ENCODE results near the gene PRKAR2B.
"Not testable (repeated sequence)": the region's sequence is repeated elsewhere in the genome, so short reads cannot be mapped to it uniquely, and the experiment has no call there.

The PRKAR2B gene

DNA sequence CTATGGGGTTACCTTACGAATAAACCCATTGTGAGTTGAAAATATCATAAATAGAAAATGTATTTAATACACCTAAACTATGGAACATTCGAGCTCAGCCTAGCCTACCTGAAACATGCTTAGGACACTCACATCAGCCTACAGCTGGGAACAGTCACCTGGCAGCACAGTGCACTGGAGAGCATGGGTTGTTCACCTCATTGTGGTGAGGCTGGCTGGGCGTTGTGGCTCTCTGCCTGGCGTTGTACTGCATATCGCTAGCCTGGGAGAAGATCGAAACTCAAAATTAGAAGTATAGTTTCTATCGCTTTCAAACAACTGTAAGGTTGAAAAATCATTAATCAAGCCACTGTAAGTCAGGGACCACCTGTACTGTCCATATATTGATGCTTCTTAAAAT, 107.0 kb downstream of the PRKAR2B start:
- Histone ChIP-seq H3K27ac (ENCODE audit: insufficient read depth in 1 of 2, low read depth in 1 of 2, low read length in 2 of 2, poor library complexity in 1 of 2, severe bottlenecking in 2 of 2) (no peak overlapping the region), H3K9me3 (ENCODE audit: control extremely low read depth in 1 of 5, control insufficient read depth in 4 of 5, insufficient read depth in 2 of 5, low read depth in 1 of 5, low read length in 4 of 5) (no peaks in the 10 kb centered on the region), H3K36me3 (ENCODE audit: control insufficient read depth in 4 of 4, insufficient read depth in 4 of 4, low read length in 3 of 4) (peaks cover 0 to 2% (median under 1%) of the 10 kb centered on the region in 4 experiments), H3K4me1 (ENCODE audit: control extremely low read depth in 1 of 4, control insufficient read depth in 4 of 4, insufficient read depth in 4 of 4, low read length in 3 of 4) (no peaks in the 10 kb centered on the region), H3K4me3 (ENCODE audit: control insufficient read depth in 1 of 7, extremely low read depth in 1 of 7, insufficient read depth in 4 of 7, low read depth in 2 of 7, low read length in 6 of 7) (no peak overlapping the region), H3K27me3 (replicated peaks in 2 of 5; ENCODE audit: control insufficient read depth in 4 of 5, insufficient read depth in 5 of 5, low read length in 4 of 5) (no peaks in the 10 kb centered on the region)
- ChIA-PET CTCF (interaction anchor here (0.6 to 9.1 kb wide), 9 partner anchors 10 to 372 kb away, joined by 3 to 205 read pairs (median 8); partner anchors contain the start of gene HBP1), POLR2A (interaction anchor here (0.6 kb wide), 1 partner anchor 336 kb away, joined by 3 read pairs; no protein-coding TSS in a partner anchor)
- no peak for DNase-seq
- WGBS (ENCODE audit: insufficient coverage), result 98% methylated on average over 5 of the region's 7 CpGs

DNA sequence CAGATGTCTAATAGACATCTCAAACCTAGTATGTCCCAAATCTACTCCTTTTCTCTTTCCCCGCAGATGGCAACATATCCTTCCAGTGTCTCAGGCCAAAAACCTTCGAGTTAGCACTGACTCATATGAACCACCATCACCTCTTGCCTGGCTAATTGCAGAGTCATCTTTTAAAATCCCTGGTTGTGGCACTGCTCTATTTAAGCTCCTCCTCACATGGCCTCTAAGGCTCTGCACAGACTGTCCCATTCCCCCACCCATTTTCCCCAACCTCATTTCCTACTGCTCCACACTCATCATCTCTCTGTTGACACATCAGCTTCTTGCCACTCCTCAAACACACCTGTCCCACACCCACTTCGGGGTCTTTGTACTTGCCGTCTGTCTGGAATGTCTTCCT, 107.5 kb downstream of the PRKAR2B start:
- no peak for DNase-seq
- ChIA-PET POLR2A (interaction anchor here (0.6 kb wide), 1 partner anchor 337 kb away, joined by 3 read pairs; no protein-coding TSS in a partner anchor), CTCF (interaction anchor here (0.6 to 9.1 kb wide), 9 partner anchors 10 to 372 kb away, joined by 3 to 205 read pairs (median 5); partner anchors contain the start of gene HBP1)
- H3K4me1 ChIP-seq (ENCODE audit: control extremely low read depth in 1 of 4, control insufficient read depth in 4 of 4, insufficient read depth in 4 of 4, low read length in 3 of 4), result no peaks in the 10 kb centered on the region
- H3K4me3 ChIP-seq (ENCODE audit: control insufficient read depth in 1 of 7, extremely low read depth in 1 of 7, insufficient read depth in 4 of 7, low read depth in 2 of 7, low read length in 6 of 7), result no peak overlapping the region
- WGBS (ENCODE audit: insufficient coverage), result 81% methylated on average over 4 of the region's 4 CpGs
- H3K36me3 ChIP-seq (ENCODE audit: control insufficient read depth in 4 of 4, insufficient read depth in 4 of 4, low read length in 3 of 4), result peaks cover 0 to 2% (median under 1%) of the 10 kb centered on the region in 4 experiments
- H3K27ac ChIP-seq (ENCODE audit: insufficient read depth in 1 of 2, low read depth in 1 of 2, low read length in 2 of 2, poor library complexity in 1 of 2, severe bottlenecking in 2 of 2), result no peak overlapping the region
- no peaks in the 10 kb centered on the region for H3K9me3 ChIP-seq (ENCODE audit: control extremely low read depth in 1 of 5, control insufficient read depth in 4 of 5, insufficient read depth in 2 of 5, low read depth in 1 of 5, low read length in 4 of 5)
- H3K27me3 ChIP-seq (replicated peaks in 2 of 5; ENCODE audit: control insufficient read depth in 4 of 5, insufficient read depth in 5 of 5, low read length in 4 of 5), result no peaks in the 10 kb centered on the region

DNA sequence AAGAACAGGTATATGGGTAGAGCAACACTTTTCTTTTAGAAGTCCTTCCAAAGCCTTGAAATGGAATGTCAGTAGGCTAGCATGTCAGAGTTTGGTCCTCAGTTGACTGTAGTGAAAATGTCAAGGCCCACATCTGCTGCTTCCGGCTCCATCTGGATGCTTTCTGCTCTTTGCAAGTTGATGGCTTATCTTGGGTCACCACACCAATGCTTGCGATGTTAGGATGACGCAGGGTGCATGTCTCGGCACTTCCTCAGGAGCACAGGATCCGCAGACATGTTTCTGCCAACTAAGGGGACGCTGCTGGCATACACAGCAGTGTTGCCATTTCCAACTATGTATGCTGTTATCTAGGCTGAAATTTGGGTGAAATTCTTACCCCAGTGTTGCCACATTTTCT, 110.3 kb downstream of the PRKAR2B start:
- Histone ChIP-seq H3K4me3 (ENCODE audit: control insufficient read depth in 1 of 7, extremely low read depth in 1 of 7, insufficient read depth in 4 of 7, low read depth in 2 of 7, low read length in 6 of 7) (no peak overlapping the region), H3K36me3 (ENCODE audit: control insufficient read depth in 4 of 4, insufficient read depth in 4 of 4, low read length in 3 of 4) (peaks cover 0 to 2% (median 2%) of the 10 kb centered on the region in 4 experiments), H3K4me1 (ENCODE audit: control extremely low read depth in 1 of 4, control insufficient read depth in 4 of 4, insufficient read depth in 4 of 4, low read length in 3 of 4) (no peaks in the 10 kb centered on the region), H3K27me3 (replicated peaks in 2 of 5; ENCODE audit: control insufficient read depth in 4 of 5, insufficient read depth in 5 of 5, low read length in 4 of 5) (no peaks in the 10 kb centered on the region), H3K27ac (ENCODE audit: insufficient read depth in 1 of 2, low read depth in 1 of 2, low read length in 2 of 2, poor library complexity in 1 of 2, severe bottlenecking in 2 of 2) (no peak overlapping the region), H3K9me3 (ENCODE audit: control extremely low read depth in 1 of 5, control insufficient read depth in 4 of 5, insufficient read depth in 2 of 5, low read depth in 1 of 5, low read length in 4 of 5) (no peaks in the 10 kb centered on the region)
- WGBS (ENCODE audit: insufficient coverage), result 95% methylated on average over 6 of the region's 6 CpGs
- no peak for DNase-seq
- POLR2A ChIA-PET, result no interaction called here
- CTCF ChIA-PET, result interaction anchor here (9.1 kb wide), 1 partner anchor 208 kb away, joined by 205 read pairs; no protein-coding TSS in a partner anchor

DNA sequence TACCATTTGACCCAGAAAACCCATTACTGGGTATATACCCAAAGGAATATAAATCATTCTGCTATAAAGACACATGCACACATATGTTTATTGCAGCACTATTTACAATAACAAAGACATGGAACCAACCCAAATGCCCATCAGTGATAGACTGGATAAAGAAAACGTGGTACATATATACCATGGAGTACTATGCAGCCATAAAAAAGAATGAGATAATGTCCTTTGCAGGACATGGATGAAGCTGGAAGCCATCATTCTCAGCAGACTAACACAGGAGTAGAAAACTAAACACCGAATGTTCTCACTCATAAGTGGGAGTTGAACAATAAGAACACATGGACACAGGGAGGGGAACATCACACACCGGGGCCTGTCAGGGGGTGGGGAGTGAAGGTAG, 111.2 kb downstream of the PRKAR2B start:
- WGBS (ENCODE audit: insufficient coverage), result 95% methylated on average over 2 of the region's 3 CpGs
- DNase-seq; H3K27ac ChIP-seq (ENCODE audit: insufficient read depth in 1 of 2, low read depth in 1 of 2, low read length in 2 of 2, poor library complexity in 1 of 2, severe bottlenecking in 2 of 2); H3K9me3 ChIP-seq (ENCODE audit: control extremely low read depth in 1 of 5, control insufficient read depth in 4 of 5, insufficient read depth in 2 of 5, low read depth in 1 of 5, low read length in 4 of 5); H3K4me1 ChIP-seq (ENCODE audit: control extremely low read depth in 1 of 4, control insufficient read depth in 4 of 4, insufficient read depth in 4 of 4, low read length in 3 of 4); H3K4me3 ChIP-seq (ENCODE audit: control insufficient read depth in 1 of 7, extremely low read depth in 1 of 7, insufficient read depth in 4 of 7, low read depth in 2 of 7, low read length in 6 of 7); CTCF ChIA-PET; H3K36me3 ChIP-seq (ENCODE audit: control insufficient read depth in 4 of 4, insufficient read depth in 4 of 4, low read length in 3 of 4); POLR2A ChIA-PET; H3K27me3 ChIP-seq (replicated peaks in 2 of 5; ENCODE audit: control insufficient read depth in 4 of 5, insufficient read depth in 5 of 5, low read length in 4 of 5): not testable (repeated sequence)

DNA sequence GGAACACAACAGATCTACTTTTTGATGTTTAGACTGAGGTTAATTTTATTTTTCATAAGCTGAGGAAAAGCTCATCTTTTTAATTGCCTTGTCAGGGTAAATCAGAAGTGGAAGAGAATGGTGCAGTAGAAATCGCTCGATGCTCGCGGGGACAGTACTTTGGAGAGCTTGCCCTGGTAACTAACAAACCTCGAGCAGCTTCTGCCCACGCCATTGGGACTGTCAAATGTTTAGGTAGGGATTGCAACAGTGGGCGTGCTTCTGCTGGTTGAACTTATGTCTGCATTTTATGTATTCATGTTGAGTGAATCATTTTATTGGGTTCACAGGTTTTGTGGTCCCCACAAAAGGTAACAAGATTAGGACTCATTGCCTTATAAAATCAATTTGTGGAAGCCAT, 112.6 kb downstream of the PRKAR2B start:
- ChIA-PET CTCF (interaction anchor here (1.4 to 1.8 kb wide), 2 partner anchors 10 kb away, joined by 4 to 7 read pairs; no protein-coding TSS in a partner anchor), POLR2A (no interaction called here)
- no peaks in the 10 kb centered on the region for H3K4me1 ChIP-seq (ENCODE audit: control extremely low read depth in 1 of 4, control insufficient read depth in 4 of 4, insufficient read depth in 4 of 4, low read length in 3 of 4)
- H3K36me3 ChIP-seq (ENCODE audit: control insufficient read depth in 4 of 4, insufficient read depth in 4 of 4, low read length in 3 of 4), result peaks cover 0 to 2% (median under 1%) of the 10 kb centered on the region in 4 experiments
- WGBS (ENCODE audit: insufficient coverage), result 98% methylated on average over 7 of the region's 7 CpGs
- H3K27me3 ChIP-seq (replicated peaks in 2 of 5; ENCODE audit: control insufficient read depth in 4 of 5, insufficient read depth in 5 of 5, low read length in 4 of 5), result no peaks in the 10 kb centered on the region
- H3K9me3 ChIP-seq (ENCODE audit: control extremely low read depth in 1 of 5, control insufficient read depth in 4 of 5, insufficient read depth in 2 of 5, low read depth in 1 of 5, low read length in 4 of 5), result no peaks in the 10 kb centered on the region
- H3K4me3 ChIP-seq (ENCODE audit: control insufficient read depth in 1 of 7, extremely low read depth in 1 of 7, insufficient read depth in 4 of 7, low read depth in 2 of 7, low read length in 6 of 7), result no peak overlapping the region
- DNase-seq, result no peak
- no peak overlapping the region for H3K27ac ChIP-seq (ENCODE audit: insufficient read depth in 1 of 2, low read depth in 1 of 2, low read length in 2 of 2, poor library complexity in 1 of 2, severe bottlenecking in 2 of 2)

DNA sequence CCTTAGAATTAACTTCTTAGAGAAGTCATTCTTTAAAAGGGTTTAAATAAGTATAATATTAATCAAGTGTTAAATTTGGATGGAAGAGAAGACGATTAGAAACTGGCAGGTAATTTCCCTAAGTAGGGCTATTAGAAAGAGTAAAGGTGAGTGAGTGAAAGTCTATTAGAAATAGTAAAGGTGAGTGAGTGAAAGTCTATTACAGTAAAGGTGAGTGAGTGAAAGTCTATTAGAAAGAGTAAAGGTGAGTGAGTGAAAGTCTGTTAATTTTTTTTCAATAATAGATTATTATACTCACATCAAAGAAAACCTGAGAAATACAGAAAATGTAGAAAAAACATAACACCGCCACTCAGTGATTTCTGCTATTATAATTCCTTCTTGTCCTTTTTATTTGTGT, 113.5 kb downstream of the PRKAR2B start:
- Histone ChIP-seq H3K9me3 (ENCODE audit: control extremely low read depth in 1 of 5, control insufficient read depth in 4 of 5, insufficient read depth in 2 of 5, low read depth in 1 of 5, low read length in 4 of 5) (no peaks in the 10 kb centered on the region), H3K36me3 (ENCODE audit: control insufficient read depth in 4 of 4, insufficient read depth in 4 of 4, low read length in 3 of 4) (peaks cover 0 to 2% (median under 1%) of the 10 kb centered on the region in 4 experiments), H3K4me1 (ENCODE audit: control extremely low read depth in 1 of 4, control insufficient read depth in 4 of 4, insufficient read depth in 4 of 4, low read length in 3 of 4) (no peaks in the 10 kb centered on the region), H3K27me3 (replicated peaks in 2 of 5; ENCODE audit: control insufficient read depth in 4 of 5, insufficient read depth in 5 of 5, low read length in 4 of 5) (no peaks in the 10 kb centered on the region), H3K4me3 (ENCODE audit: control insufficient read depth in 1 of 7, extremely low read depth in 1 of 7, insufficient read depth in 4 of 7, low read depth in 2 of 7, low read length in 6 of 7) (no peak overlapping the region), H3K27ac (ENCODE audit: insufficient read depth in 1 of 2, low read depth in 1 of 2, low read length in 2 of 2, poor library complexity in 1 of 2, severe bottlenecking in 2 of 2) (no peak overlapping the region)
- CTCF ChIA-PET, result interaction anchor here (1.8 kb wide), 1 partner anchor 11 kb away, joined by 7 read pairs; no protein-coding TSS in a partner anchor
- WGBS (ENCODE audit: insufficient coverage), result 100% methylated on average over 1 of the region's 2 CpGs
- POLR2A ChIA-PET, result no interaction called here
- DNase-seq, result no peak

DNA sequence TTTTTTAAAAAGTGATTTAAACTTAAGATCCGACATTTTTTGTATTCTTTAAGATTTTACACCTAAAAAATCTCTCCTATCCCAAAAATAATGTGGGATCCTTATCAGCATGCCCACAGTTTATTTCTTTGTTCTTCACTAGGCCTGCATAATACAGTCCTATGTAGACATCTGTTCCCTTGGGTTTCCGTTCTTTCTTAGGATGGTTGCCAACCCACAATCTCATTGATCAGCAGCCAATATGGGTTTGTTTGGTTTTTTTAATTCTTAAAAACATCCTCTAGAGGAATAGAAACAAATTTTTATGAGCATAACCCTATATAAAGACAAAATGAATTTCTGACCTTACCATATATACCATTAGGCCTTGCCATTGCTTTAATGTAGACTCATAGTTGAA, 115.9 kb downstream of the PRKAR2B start:
- POLR2A ChIA-PET, result no interaction called here
- Histone ChIP-seq H3K36me3 (ENCODE audit: control insufficient read depth in 4 of 4, insufficient read depth in 4 of 4, low read length in 3 of 4) (peaks cover 0 to 2% (median 0%) of the 10 kb centered on the region in 4 experiments), H3K27ac (ENCODE audit: insufficient read depth in 1 of 2, low read depth in 1 of 2, low read length in 2 of 2, poor library complexity in 1 of 2, severe bottlenecking in 2 of 2) (no peak overlapping the region), H3K9me3 (ENCODE audit: control extremely low read depth in 1 of 5, control insufficient read depth in 4 of 5, insufficient read depth in 2 of 5, low read depth in 1 of 5, low read length in 4 of 5) (no peaks in the 10 kb centered on the region), H3K27me3 (replicated peaks in 2 of 5; ENCODE audit: control insufficient read depth in 4 of 5, insufficient read depth in 5 of 5, low read length in 4 of 5) (no peaks in the 10 kb centered on the region), H3K4me3 (ENCODE audit: control insufficient read depth in 1 of 7, extremely low read depth in 1 of 7, insufficient read depth in 4 of 7, low read depth in 2 of 7, low read length in 6 of 7) (no peak overlapping the region), H3K4me1 (ENCODE audit: control extremely low read depth in 1 of 4, control insufficient read depth in 4 of 4, insufficient read depth in 4 of 4, low read length in 3 of 4) (no peaks in the 10 kb centered on the region)
- CTCF ChIA-PET, result no interaction called here
- WGBS (ENCODE audit: insufficient coverage), result 43% methylated on average over 1 of the region's 2 CpGs
- DNase-seq, result peak in 1 of 3 donors; percentile 38
